Measurements from ENCODE around the gene RCOR1.

RCOR1 gene

GRCh38 chr14:102779084-102779462, 186.6 kb downstream of the RCOR1 start:
- DNase-seq = no peak

GRCh38 chr14:102779574-102780315, 187.3 kb downstream of the RCOR1 start:
- no peak for DNase-seq

Measured in stimulated activated naive CD4-positive, alpha-beta T cell (primary cell).